Activated CD8-positive, alpha-beta T cell treated with anti-CD3 and anti-CD28 coated beads for 36 hours (primary cell): ENCODE results near the gene TRAPPC5. TPM values are rescaled to one million over a fixed set of nuclear protein-coding genes. Genes with fewer than 3 reads are reported as not detected.

Source experiments
- ATAC-seq: fragments of 200-7000 bp; cut with Tn5 transposase; one replicate; pipeline ENCODE4 v1.10.0; 2021; ENCODE audit warnings: mild to moderate bottlenecking, moderate library complexity
- CTCF ChIA-PET: fragments of 350-600 bp; sonication (Branson Sonifier 250); formaldehyde crosslinking; loops from one replicate; lab custom pipeline; 2021; ENCODE audit warnings: antibody characterized with exemption; lab: Charles Lee
- POLR2A ChIA-PET: fragments of 350-600 bp; sonication (Branson Sonifier 250); formaldehyde crosslinking; loops from one replicate; lab custom pipeline; 2021; ENCODE audit warnings: antibody characterized with exemption; lab: Charles Lee
- DNase-seq: peaks from one replicate; pipeline ENCODE4 v3.0.0-alpha.2; 2020
- H3K27ac Mint-ChIP-seq: one replicate; pipeline ENCODE4 v1.8.0; 2021; ENCODE audit warnings: mild to moderate bottlenecking, mixed read lengths
- H3K27me3 Mint-ChIP-seq: one replicate; pipeline ENCODE4 v1.8.0; 2021; ENCODE audit warnings: mixed read lengths
- H3K36me3 Mint-ChIP-seq: one replicate; pipeline ENCODE4 v1.8.0; 2021; ENCODE audit warnings: low read depth, mixed read lengths
- H3K4me1 Mint-ChIP-seq: one replicate; pipeline ENCODE4 v1.8.0; 2021; ENCODE audit warnings: low read depth, mixed read lengths
- H3K4me3 Mint-ChIP-seq: one replicate; pipeline ENCODE4 v1.8.0; 2021; ENCODE audit warnings: mild to moderate bottlenecking, moderate library complexity, mixed read lengths
- H3K9me3 Mint-ChIP-seq: one replicate; pipeline ENCODE4 v1.8.0; 2021; ENCODE audit warnings: mixed read lengths
- intact Hi-C: fragments of 100-400 bp; cut with micrococcal nuclease; formaldehyde crosslinking; loops from one replicate; pipeline ENCODE4 v1.10.0; 2022
- total RNA-seq, 2 experiments: library from RNA; stranded (reverse); gene quantifications; one replicate each; pipeline ENCODE4 v1.2.3, GENCODE V29; 2021
- TF ChIP-seq, protein P1 (sequence below): fragments of 200-600 bp; IDR thresholded peaks from one replicate; pipeline ENCODE4 v1.8.0; 2022; ENCODE audit warnings: antibody characterized with exemption, mild to moderate bottlenecking

Gene TRAPPC5
- total RNA-seq, 2 experiments from 2014 or later: 85.0 to 85.9 TPM

- peaks cover 12% of the 10 kb centered on the region for H3K36me3 Mint-ChIP-seq
- peaks cover 6% of the 10 kb centered on the region for H3K9me3 Mint-ChIP-seq
- intact Hi-C loops: no loop called here
- POLR2A ChIA-PET: interaction anchor here (1.9 kb wide), 2 partner anchors 10 kb away, joined by 8 to 10 read pairs; partner anchors contain the start of genes PET100 and XAB2
- DNase-seq: no peak
- no peaks in the 10 kb centered on the region for H3K27me3 Mint-ChIP-seq
- H3K4me3 Mint-ChIP-seq: peak overlapping the region; percentile 21
- H3K4me1 Mint-ChIP-seq: peaks cover 29% of the 10 kb centered on the region
- TF ChIP-seq, protein P1, sequence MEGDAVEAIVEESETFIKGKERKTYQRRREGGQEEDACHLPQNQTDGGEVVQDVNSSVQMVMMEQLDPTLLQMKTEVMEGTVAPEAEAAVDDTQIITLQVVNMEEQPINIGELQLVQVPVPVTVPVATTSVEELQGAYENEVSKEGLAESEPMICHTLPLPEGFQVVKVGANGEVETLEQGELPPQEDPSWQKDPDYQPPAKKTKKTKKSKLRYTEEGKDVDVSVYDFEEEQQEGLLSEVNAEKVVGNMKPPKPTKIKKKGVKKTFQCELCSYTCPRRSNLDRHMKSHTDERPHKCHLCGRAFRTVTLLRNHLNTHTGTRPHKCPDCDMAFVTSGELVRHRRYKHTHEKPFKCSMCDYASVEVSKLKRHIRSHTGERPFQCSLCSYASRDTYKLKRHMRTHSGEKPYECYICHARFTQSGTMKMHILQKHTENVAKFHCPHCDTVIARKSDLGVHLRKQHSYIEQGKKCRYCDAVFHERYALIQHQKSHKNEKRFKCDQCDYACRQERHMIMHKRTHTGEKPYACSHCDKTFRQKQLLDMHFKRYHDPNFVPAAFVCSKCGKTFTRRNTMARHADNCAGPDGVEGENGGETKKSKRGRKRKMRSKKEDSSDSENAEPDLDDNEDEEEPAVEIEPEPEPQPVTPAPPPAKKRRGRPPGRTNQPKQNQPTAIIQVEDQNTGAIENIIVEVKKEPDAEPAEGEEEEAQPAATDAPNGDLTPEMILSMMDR: no peak
- no peak for ATAC-seq
- H3K27ac Mint-ChIP-seq: no peak overlapping the region
- CTCF ChIA-PET: interaction anchor here (0.6 to 2.5 kb wide), 4 partner anchors 9 to 71 kb away, joined by 3 to 14 read pairs (median 6); partner anchors contain the start of genes PET100, TRAPPC5 and XAB2
Observed at GRCh38 chr19:7638802-7639465, 41.7 kb upstream of the TRAPPC5 start.

GRCh38 chr19:7639863-7640348 is 40.7 kb upstream of the TRAPPC5 start:
- peaks cover 29% of the 10 kb centered on the region for H3K4me1 Mint-ChIP-seq
- no peak overlapping the region for H3K27ac Mint-ChIP-seq
- H3K9me3 Mint-ChIP-seq: peaks cover 6% of the 10 kb centered on the region
- H3K4me3 Mint-ChIP-seq: no peak overlapping the region
- DNase-seq (no peak), ATAC-seq (no peak)
- H3K27me3 Mint-ChIP-seq: no peaks in the 10 kb centered on the region
- intact Hi-C loops: no loop called here
- ChIA-PET POLR2A (no interaction called here), CTCF (interaction anchor here (0.6 kb wide), 1 partner anchor 17 kb away, joined by 3 read pairs; no protein-coding TSS in a partner anchor)
- TF ChIP-seq, protein P1: no peak
- peaks cover 14% of the 10 kb centered on the region for H3K36me3 Mint-ChIP-seq

DNA sequence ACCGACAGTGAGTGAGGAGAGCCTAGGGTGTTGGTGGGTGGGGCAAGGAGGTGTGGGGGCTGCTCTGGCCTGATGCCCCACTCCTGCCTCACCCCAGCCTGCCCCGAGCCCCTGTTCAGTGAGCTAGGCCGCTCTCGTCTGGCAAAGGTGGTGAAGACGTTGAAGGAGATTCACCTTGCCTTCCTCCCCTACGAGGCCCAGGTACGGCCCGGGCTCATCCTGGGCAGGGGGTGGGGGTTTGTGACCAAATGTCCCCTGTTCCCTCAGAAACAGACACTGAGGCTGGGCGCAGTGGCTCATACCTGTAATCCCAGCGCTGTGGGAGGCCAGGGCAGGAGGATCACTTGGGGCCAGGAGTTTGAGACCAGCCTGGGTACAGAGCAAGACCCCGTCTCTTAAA is 39.8 kb upstream of the TRAPPC5 start:
- Mint-ChIP-seq H3K4me3 (no peak overlapping the region), H3K9me3 (peaks cover 6% of the 10 kb centered on the region), H3K27me3 (no peaks in the 10 kb centered on the region), H3K36me3 (peaks cover 17% of the 10 kb centered on the region), H3K27ac (no peak overlapping the region), H3K4me1 (peaks cover 26% of the 10 kb centered on the region)
- no peak for DNase-seq
- ATAC-seq: no peak
- intact Hi-C loops: no loop called here
- CTCF ChIA-PET: interaction anchor here (1.9 kb wide), 1 partner anchor 40 kb away, joined by 6 read pairs; the partner anchor contains the start of gene TRAPPC5
- TF ChIP-seq, protein P1: no peak
- POLR2A ChIA-PET: interaction anchor here (1.0 to 1.3 kb wide), 2 partner anchors 10 to 11 kb away, joined by 3 to 10 read pairs; partner anchors contain the start of genes PET100 and XAB2

GRCh38 chr19:7641290-7642276 is 39.0 kb upstream of the TRAPPC5 start:
- H3K4me3 Mint-ChIP-seq: no peak overlapping the region
- H3K27ac Mint-ChIP-seq: no peak overlapping the region
- H3K9me3 Mint-ChIP-seq: peaks cover 6% of the 10 kb centered on the region
- ChIA-PET CTCF (interaction anchor here (1.2 to 1.9 kb wide), 4 partner anchors 10 to 158 kb away, joined by 3 to 6 read pairs (median 6); partner anchors contain the start of gene TRAPPC5), POLR2A (interaction anchor here (0.9 to 1.3 kb wide), 3 partner anchors 9 to 40 kb away, joined by 3 to 10 read pairs (median 3); partner anchors contain the start of genes PET100 and XAB2)
- H3K4me1 Mint-ChIP-seq: peaks cover 19% of the 10 kb centered on the region
- peaks cover 18% of the 10 kb centered on the region for H3K36me3 Mint-ChIP-seq
- TF ChIP-seq, protein P1: no peak
- H3K27me3 Mint-ChIP-seq: no peaks in the 10 kb centered on the region
- no peak for ATAC-seq
- intact Hi-C loops: no loop called here
- no peak for DNase-seq
